HG02588 (cell line): Measurements from ENCODE around the gene OR52I1.

ENCODE experiments used
- ATAC-seq: cut with Tn5 transposase; IDR thresholded peaks from one replicate; pipeline ENCODE4 v1.9.1; 2021; ENCODE audit warnings: mild to moderate bottlenecking, moderate library complexity; ENCODE audit not compliant: unreplicated experiment

Gene OR52I1

DNA sequence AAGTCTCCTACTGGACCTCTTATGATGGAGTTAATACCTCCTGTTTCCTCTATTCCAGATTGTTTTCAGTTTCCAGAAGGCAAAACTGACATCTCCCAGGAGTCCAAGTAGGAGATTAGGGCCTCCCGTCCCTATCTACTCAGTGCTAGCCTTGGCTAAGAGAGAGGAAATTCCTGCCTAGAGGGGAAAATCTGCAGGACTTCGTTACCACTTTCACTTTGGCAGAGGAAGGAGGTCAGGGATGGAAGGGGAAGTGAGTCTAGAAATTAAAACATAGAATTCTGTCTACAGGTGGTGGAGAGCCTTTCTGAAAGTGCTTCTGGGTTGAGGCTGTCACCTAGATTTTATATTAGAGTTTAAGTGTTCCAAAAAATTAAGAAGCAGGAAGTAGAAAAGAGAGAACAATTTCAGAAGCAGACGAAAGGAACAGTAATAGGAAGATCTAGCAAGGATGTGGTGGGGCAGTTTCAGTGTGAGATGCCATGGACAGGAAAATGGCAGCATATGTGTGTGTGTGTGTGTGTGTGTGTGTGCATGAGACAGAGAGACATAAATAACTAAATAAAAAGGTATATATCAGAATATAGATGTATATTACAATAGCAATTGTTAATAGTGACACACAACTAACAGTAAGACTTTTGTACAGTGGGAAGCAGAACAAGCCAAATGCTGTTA lies 16.6 kb downstream of the OR52I1 start:
- ATAC-seq = no peak

DNA sequence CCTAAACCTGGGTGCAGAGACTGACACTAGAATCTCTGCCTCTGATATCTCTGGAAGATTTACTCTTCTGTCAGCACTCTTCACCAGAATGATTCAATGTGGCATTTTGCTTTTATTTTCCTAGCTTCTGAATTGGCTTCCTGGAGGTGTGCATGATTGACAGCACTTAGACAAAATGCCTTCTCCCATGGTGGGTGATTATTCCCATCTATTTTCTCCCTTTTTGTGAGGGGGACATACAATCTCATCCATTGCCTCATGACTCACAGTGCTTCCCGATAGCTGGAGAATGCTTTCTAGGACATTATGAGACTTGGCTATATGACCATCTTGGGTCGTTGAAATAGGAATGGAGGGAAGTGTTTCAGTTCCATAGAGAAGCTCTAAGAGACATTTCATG lies 18.1 kb downstream of the OR52I1 start:
- ATAC-seq = no peak

DNA sequence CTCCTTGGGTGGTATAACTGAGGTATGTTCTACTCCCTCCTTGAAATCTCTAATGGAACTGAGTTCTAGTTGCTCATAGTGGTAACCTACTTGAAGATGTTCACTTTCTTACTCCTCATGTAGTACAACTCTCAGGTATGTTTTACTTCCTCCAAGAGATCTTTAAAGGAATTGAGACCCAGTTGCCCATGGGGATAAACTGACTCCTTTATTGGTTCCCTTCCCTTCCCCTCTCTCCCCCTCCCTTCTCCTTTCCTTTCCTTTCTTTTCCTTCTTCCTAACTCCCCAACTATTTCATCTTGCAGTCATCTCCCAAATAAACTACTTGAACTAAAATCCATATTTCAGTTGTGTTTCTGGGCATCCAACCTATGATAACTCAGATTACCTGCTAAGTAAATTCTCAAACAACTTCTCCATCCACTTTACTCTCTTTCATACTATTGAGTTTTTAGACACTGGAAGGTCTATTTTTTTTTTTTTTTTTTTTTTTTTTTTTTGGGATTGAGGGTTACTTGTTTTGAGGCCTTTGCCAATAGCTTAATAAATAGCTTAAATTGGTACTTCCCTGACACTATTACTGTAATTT lies 22.1 kb downstream of the OR52I1 start:
- ATAC-seq = no peak

DNA sequence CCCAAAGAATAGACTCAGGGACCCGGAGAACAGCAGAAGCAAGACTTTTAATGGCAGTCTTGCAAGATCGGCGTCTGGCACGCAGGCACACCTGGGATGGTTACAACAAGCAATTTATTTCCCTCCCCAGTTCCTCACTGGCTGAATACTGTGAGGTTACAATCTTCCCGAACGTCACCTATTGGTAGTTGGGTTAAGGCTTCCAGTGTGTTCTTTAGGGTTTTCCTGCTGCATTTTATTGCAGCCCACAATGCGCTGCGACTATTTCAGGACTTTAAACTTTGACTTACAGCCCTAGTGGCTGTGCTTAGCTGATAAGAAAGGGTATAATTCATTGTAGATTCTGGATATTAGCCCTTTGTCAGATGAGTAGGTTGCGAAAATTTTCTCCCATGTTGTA lies 25.7 kb downstream of the OR52I1 start:
- no peak for ATAC-seq

DNA sequence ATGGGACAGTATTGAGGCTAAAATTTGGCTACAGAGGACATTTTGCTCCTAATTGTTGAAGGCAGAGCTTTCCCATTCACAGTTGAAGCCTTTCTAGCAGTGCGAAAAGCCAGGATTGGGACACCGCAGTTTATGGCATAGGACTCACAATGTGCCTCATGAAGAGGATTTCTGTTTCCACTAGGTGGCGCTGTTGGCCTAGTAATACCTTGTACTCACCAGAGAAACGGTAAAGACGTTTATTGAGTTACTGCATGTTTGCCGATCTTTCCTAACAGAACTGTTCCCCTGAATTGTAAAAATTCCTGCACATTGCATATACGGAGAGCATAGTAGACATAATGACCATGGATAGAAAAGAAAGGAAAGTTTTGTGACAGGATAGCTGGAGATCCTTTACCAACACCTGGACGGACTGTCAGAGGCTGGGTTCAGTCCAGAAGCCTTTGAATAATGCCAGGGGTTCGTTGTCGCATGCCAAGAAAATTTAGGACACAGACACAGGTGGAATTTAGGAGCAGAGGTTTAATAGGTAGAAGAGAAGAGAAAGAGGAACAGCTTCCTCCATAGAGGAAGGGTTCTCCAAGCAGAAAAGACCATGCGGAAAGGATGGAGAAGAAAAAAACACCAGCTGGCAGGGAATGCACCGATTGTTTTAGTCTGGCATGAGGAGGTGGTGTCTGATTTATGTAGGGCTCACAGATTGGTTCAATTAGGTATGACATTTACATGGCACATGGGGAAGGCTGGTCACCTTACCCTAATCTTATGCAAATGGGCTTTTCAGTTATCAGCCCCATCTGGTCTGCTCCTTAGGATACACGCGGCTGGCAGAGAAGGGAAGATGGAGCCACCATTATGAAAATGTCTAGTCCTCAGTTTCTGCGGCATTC lies 32.6 kb downstream of the OR52I1 start:
- no peak for ATAC-seq

DNA sequence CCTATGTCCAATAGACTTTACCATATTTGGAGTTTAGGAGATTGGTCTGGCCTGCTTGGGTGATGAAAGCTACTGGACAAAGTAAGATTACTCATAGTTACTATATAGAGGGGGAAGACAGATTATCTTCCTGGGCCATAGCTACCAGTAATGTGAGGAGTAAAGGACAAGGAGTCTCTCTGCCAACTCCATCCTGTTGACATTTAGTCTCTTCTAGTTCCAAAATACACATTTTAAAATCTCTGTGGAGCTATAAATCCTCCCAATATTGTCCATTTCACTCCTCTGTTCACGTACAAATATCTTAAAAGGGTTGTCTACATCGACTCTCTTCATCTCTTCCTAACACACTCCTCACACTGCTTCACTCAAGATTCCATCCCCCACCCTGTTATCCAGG lies 42.3 kb downstream of the OR52I1 start:
- no peak for ATAC-seq

DNA sequence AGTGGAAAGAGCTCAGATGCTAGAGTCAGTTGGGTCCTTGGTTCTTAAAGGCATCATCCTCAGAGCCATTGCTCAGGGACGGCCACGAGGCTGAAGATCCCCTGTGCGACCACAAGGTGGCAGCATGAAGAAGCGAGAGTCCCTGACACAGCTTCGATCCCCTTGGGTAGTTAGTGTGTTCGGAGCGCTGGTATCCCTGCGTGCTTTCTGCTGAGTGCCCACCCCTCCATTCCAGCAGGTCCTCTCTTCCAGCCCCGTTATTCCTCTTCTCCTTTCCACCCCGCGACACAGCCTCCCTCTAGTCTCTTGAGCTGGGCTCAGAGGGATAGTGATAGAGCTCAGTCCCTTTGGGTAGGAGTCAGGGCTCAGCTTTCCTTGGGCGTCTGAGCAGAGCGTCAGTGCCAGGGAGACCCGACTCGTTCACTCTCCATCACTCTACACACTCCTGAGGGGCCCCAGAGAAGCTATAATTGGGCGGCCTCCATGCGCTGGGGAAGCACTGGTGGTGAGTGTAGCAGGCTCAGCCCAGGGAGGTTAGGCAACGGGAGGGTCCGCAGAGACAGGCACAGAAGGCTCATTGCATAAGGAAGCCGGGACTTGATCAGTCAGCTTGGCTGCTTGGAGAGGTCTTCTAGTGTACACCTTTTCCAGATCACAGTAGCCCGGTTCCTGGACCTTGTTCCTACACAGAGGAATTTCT lies 43.3 kb downstream of the OR52I1 start, which contains the start of gene OR51D1:
OR51D1 (plus strand) TSS at position 516 of the 700 bp plus-strand sequence. CDS start 2,314 bp downstream, outside the sequence.
- ATAC-seq = peak; percentile 93

DNA sequence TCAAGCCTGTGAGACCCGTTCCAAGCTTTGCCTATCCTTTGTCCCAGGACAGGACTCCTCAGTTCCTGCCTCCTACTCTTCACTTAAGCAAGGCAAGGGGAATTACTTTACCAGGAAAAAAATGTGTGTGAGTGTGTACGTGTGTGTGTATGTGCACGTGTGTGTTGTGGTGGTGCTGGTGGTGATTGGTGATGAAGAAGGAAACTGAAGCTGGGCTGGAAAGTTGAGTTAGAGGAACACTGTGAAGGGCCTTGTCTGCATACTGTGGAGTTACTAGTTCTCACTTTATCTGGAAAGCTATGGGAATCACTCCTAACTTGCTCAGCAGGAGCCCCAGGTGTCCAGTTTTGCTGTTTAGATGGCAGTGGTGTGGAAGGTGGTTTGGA lies 43.8 kb downstream of the OR52I1 start:
- ATAC-seq = no peak

DNA sequence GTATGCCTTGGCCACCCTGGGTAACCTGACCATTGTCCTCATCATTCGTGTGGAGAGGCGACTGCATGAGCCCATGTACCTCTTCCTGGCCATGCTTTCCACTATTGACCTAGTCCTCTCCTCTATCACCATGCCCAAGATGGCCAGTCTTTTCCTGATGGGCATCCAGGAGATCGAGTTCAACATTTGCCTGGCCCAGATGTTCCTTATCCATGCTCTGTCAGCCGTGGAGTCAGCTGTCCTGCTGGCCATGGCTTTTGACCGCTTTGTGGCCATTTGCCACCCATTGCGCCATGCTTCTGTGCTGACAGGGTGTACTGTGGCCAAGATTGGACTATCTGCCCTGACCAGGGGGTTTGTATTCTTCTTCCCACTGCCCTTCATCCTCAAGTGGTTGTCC lies 46.1 kb downstream of the OR52I1 start:
- no peak for ATAC-seq

DNA sequence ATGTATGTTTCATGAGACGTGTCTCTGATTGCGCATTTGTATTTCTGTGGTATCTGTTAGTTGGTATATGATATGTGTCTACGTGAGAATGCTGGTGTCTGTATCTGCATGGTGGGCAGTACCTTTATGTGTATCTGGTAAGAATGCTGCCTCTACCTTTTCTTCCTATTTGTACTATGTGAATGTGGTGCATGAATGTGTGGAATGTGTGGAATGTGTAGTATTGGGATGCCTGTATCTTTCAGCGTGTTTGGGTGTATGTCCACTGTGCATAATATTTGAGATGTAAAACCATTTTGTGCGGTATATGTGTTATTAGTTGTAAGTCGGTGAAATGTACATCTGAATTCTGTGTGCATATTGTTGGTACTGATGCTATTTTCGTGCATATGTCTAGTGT lies 47.7 kb downstream of the OR52I1 start:
- ATAC-seq = no peak

DNA sequence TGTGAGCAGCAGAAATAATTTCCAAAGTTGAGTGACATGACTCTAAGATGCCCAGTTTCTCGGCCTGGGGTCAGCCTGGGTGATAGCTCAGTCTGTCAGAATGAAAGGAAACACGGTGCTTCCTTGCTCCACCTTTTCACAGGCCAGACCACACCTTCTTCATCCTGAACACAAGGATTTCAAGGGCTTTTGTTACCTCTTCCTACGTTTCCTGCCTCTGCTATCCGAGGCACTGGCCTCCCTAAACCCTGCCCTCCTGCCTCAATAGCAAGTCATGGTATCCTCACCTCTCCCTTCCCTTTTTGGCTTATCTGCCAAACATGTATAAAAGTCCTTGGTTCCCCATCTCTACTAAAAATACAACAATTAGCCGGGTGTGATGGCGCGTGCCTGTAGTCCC lies 48.2 kb downstream of the OR52I1 start:
- ATAC-seq = no peak

DNA sequence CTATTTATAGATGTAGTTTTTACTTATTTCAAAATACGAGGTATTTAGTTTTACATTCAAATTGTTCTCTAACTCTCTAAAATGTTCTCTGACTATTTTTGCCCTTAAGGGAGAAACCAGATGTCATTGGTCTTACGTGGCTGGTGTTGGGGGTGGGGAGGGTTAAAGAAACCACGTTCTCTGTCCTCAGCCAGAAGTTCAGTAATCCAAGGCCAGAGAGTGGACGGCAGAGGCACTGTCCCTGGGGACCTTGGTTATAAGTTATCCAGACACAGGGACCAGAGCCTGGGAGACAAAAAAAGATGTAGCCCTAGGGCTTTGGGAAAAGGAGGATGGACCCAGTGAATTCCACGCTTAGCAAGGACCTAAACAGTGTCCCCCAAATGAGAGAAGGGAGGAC lies 49.2 kb downstream of the OR52I1 start:
- ATAC-seq = no peak

DNA sequence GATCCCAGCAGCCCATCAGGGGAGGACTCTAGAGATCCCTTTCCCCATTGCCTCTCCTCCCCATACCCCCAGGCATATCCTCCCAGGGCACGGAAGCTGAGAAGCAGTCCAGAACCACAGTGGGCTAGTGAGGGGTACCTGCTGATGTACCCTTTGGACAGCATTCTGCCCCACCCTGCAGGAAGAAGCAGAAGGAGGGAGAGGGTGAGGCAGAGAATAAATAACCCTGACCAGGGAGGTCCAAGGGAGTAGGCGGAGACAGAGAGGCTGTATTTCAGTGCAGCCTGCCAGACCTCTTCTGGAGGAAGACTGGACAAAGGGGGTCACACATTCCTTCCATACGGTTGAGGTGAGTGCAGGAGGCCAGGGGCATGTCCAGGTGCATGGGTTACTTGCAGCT lies 49.8 kb downstream of the OR52I1 start, which contains the start of gene OR51E1:
OR51E1 (plus strand) TSS at position 301 of the 400 bp plus-strand sequence. CDS start 8,545 bp downstream, outside the sequence.
- ATAC-seq = no peak

DNA sequence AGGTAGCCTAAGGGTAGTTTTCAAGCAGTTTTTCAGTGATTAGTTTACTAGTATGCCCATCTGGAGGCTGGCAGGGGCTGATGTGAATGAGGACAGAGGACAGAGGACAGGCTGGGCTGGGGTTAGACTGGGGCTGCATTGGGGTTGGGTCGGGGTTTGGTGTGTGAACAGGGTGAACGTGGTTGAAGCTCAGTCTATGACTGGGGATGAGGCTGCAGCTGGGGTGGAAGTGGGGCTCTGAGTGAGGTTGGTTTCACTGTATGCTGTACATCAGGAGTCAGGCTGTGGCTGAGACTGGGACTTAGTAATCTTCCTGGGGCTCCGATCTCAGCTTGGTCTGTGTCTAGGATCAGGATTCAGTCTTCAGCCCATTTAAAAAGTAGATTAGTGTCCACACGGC lies 50.4 kb downstream of the OR52I1 start:
- ATAC-seq = no peak
